Neural cell (in vitro differentiated cells): ENCODE data around the gene AIMP1.

Experiments used
- CTCF ChIP-seq: fragments of 450-650 bp; IDR thresholded peaks from 2 replicates; pipeline ENCODE4 v1.5.1; 2014; ENCODE audit warnings: antibody characterized with exemption, mild to moderate bottlenecking, moderate library complexity; ENCODE audit not compliant: poor library complexity, severe bottlenecking
- MXI1 ChIP-seq: fragments of 450-650 bp; conservative IDR thresholded peaks from 2 replicates; pipeline ENCODE4 v1.6.1; 2014; ENCODE audit warnings: antibody characterized with exemption, mild to moderate bottlenecking; ENCODE audit not compliant: poor library complexity, severe bottlenecking
- RAD21 ChIP-seq: fragments of 450-650 bp; conservative IDR thresholded peaks from 2 replicates; pipeline ENCODE4 v1.6.1; 2014; ENCODE audit warnings: antibody characterized with exemption, mild to moderate bottlenecking, moderate library complexity

DNA sequence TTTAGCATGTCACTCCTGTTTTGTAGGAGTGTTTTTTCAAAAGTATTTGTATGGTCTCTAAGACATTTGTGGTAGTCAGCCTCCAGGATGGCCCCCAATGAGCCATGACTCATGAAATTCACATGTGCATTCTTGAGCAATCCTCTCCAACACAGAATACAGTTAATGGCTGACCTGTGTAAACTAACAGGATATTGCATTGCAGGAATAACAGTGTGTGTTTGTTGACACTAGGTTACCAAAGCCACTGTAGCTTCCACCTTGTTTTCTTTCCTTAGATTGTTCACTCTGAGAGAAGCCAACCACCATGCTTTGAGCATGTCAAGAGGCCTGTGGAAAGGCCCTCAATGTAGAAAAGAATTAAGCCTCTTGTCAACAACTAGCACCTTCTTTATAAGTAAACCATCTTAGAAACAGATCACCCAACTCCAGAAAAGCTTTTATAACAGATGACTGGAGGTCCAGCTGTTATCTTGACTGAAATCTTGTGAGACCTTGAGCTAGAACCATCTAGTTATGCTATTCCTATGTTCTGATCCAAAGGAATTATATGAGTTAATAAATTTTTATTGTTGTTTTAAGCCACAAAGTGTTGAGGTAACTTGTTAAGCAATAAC is 28.9 kb upstream of the AIMP1 start:
- TF ChIP-seq CTCF (no peak), RAD21 (no peak), MXI1 (no peak)
